RWPE1 (cell line): ENCODE results near the gene RNF144A.

Source experiments
- CTCF ChIA-PET: fragments of 350-600 bp; sonication (Branson Sonifier 250); formaldehyde crosslinking; extraction: SDS; loops from one replicate; lab custom pipeline; 2021; lab: Yijun Ruan, JAX
- POLR2A ChIA-PET: fragments of 400-600 bp; formaldehyde crosslinking; extraction: SDS; loops from one replicate; lab custom pipeline; 2020; ENCODE audit warnings: antibody characterized with exemption; ENCODE audit not compliant: low non-redundant PET; lab: Yijun Ruan, JAX
- DNase-seq: peaks from one replicate; pipeline ENCODE4 v3.0.0; 2012; ENCODE audit warnings: low spot score
- H3K27ac ChIP-seq: fragments of 450-650 bp; 2 replicates; pipeline ENCODE4 v1.5.1; 2017
- CTCF ChIP-seq: fragments of 450-650 bp; conservative IDR thresholded peaks from 2 replicates; pipeline ENCODE4 v1.5.1; 2017; ENCODE audit warnings: low read depth, mild to moderate bottlenecking

Gene RNF144A

DNA sequence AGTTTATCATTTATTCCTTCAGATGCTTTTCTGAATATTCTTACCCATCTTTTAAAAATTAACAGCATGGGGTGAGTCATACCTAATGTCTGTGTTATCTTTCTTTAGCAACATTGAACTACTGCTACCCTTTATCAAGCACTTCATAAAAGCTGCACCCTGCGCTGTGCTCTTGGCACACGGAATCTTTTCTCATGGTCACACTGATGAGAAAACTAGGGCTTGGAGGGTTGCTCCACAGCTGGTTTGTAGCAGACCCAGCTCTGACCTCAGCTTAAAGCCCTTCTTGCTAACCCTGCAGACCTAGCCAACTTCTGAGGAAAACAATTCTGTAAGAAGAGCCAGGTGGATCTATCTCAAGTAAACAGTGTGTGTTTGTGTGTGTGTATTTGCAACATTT lies 106.3 kb downstream of the RNF144A start:
- no peak for TF ChIP-seq CTCF
- ChIA-PET CTCF (interaction anchor here (0.6 kb wide), 1 partner anchor 508 kb away, joined by 3 read pairs; no protein-coding TSS in a partner anchor), POLR2A (no interaction called here)
- H3K27ac ChIP-seq, result no peak overlapping the region
- no peak for DNase-seq

- POLR2A ChIA-PET, result no interaction called here
- CTCF ChIA-PET, result no interaction called here
- no peak for DNase-seq
- TF ChIP-seq CTCF, result no peak
- H3K27ac ChIP-seq, result no peak overlapping the region
Observed at GRCh38 chr2:7024261-7024660, 107.0 kb downstream of the RNF144A start.

DNA sequence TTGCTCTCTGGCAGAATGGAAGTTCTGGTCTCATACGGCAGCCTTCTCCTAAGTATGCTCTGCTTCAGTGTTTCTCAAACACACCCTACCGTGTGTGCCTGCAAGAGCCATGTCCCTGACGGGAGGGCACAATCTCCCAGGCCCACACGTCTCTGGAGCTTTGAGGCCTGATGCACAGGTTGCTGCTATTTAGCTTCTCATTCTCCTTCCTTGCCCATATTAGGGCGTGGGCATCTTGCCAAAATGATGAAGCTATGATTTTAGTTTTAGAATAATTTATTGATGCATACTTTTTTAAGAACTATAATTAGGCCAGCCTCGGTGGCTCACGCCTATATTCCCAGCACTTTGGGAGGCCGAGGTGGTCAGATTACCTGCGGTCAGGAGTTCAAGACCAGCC lies 107.9 kb downstream of the RNF144A start:
- DNase-seq, result no peak
- ChIA-PET POLR2A (no interaction called here), CTCF (interaction anchor here (0.6 kb wide), 2 partner anchors 19 to 158 kb away, joined by 3 to 6 read pairs; no protein-coding TSS in a partner anchor)
- no peak for TF ChIP-seq CTCF
- no peak overlapping the region for H3K27ac ChIP-seq

GRCh38 chr2:7026742-7027141 lies 109.5 kb downstream of the RNF144A start:
- no peak overlapping the region for H3K27ac ChIP-seq
- CTCF ChIA-PET, result no interaction called here
- DNase-seq, result no peak
- POLR2A ChIA-PET, result no interaction called here
- no peak for TF ChIP-seq CTCF

GRCh38 chr2:7027411-7027810 lies 110.2 kb downstream of the RNF144A start:
- CTCF ChIA-PET, result no interaction called here

GRCh38 chr2:7027956-7028655 lies 110.9 kb downstream of the RNF144A start:
- ChIA-PET CTCF (no interaction called here), POLR2A (no interaction called here)
- H3K27ac ChIP-seq, result no peak overlapping the region
- DNase-seq, result no peak
- TF ChIP-seq CTCF, result no peak

More at GRCh38 chr2:7027411-7027810, 110.2 kb downstream of the RNF144A start:
- H3K27ac ChIP-seq, result no peak overlapping the region
- DNase-seq, result no peak
- POLR2A ChIA-PET, result no interaction called here
- no peak for TF ChIP-seq CTCF
